Fibroblast of lung (primary cell): ENCODE data around the gene PTBP2. TPM values are rescaled to one million over a fixed set of nuclear protein-coding genes. Genes with fewer than 3 reads are reported as not detected.
A peak's percentile ranks its signal among the peaks of the same experiment; 100 is the strongest.

Experiments used
- DNase-seq, 2 donors: peaks; one replicate each; pipeline versions ENCODE4 v3.0.0 to v3.0.0-alpha.2; 2010; ENCODE audit warnings: low read depth in 2 of 2
- H2AFZ ChIP-seq: 2 replicates; pipeline ENCODE4 v1.5.1; 2012; ENCODE audit warnings: low read length, control low read depth, inconsistent platforms
- H3K27ac ChIP-seq: 2 replicates; pipeline ENCODE4 v1.5.1; 2011; ENCODE audit warnings: low read length, control low read depth; ENCODE audit not compliant: insufficient read depth
- H3K27me3 ChIP-seq: 2 replicates; pipeline ENCODE4 v1.5.1; 2011; ENCODE audit warnings: mild to moderate bottlenecking, low read length; ENCODE audit not compliant: control insufficient read depth, insufficient read depth
- H3K36me3 ChIP-seq: 2 replicates; pipeline ENCODE4 v1.5.1; 2011; ENCODE audit warnings: low read length; ENCODE audit not compliant: control insufficient read depth, insufficient read depth
- H3K4me1 ChIP-seq: 2 replicates; pipeline ENCODE4 v1.5.1; 2011; ENCODE audit warnings: low read length; ENCODE audit not compliant: control insufficient read depth, insufficient read depth; ENCODE audit errors: extremely low read depth
- H3K4me2 ChIP-seq: 2 replicates; pipeline ENCODE4 v1.5.1; 2011; ENCODE audit warnings: low read length, control low read depth; ENCODE audit not compliant: insufficient read depth; ENCODE audit errors: extremely low read depth
- H3K4me3 ChIP-seq, 4 experiments: fragments of 200-600 bp in 1 of 4; sonication (generic) in 1 of 4; replicated peaks in 1 of 4; 2 replicates each; pipeline ENCODE4 v1.5.1; 2011 to 2016; ENCODE audit warnings: low read length in 4 of 4, low read depth in 3 of 4, mild to moderate bottlenecking in 3 of 4, control low read depth in 2 of 4, inconsistent platforms in 1 of 4, mixed read lengths in 1 of 4; ENCODE audit not compliant: insufficient read depth in 1 of 4; ENCODE audit errors: control extremely low read depth in 1 of 4
- H3K79me2 ChIP-seq: 2 replicates; pipeline ENCODE4 v1.5.1; 2012; ENCODE audit warnings: mild to moderate bottlenecking, low read length, inconsistent platforms; ENCODE audit not compliant: control insufficient read depth, insufficient read depth
- H3K9ac ChIP-seq: 2 replicates; pipeline ENCODE4 v1.5.1; 2011; ENCODE audit warnings: mild to moderate bottlenecking, low read length, control low read depth; ENCODE audit not compliant: insufficient read depth
- H3K9me3 ChIP-seq: 2 replicates; pipeline ENCODE4 v1.5.1; 2012; ENCODE audit warnings: low read depth, low read length; ENCODE audit not compliant: control insufficient read depth, insufficient read depth
- H4K20me1 ChIP-seq: 2 replicates; pipeline ENCODE4 v1.5.1; 2011; ENCODE audit warnings: low read length; ENCODE audit not compliant: control insufficient read depth, insufficient read depth; ENCODE audit errors: extremely low read depth
- EZH2 ChIP-seq: IDR thresholded peaks from 2 replicates; pipeline ENCODE4 v1.5.1; 2012; ENCODE audit warnings: low read length, control low read depth, mild to moderate bottlenecking; ENCODE audit errors: missing control alignments
- polyA plus RNA-seq, 2 donors: library from polyadenylated mRNA; depleted of rRNA in 1 of 2; stranded (reverse) in 1 of 2; unstranded in 1 of 2; fragments of >200 nt; gene quantifications; 2 replicates each; pipeline ENCODE4 v1.2.1, GENCODE V29; 2011 to 2012; ENCODE audit warnings: missing spikeins in 1 of 2
- total RNA-seq: library from RNA; depleted of rRNA; stranded (reverse); fragments of >200 nt; gene quantifications from 2 replicates; pipeline ENCODE4 v1.2.1, GENCODE V29; 2014
- TF ChIP-seq, protein P1 (sequence below), 2 donors: IDR thresholded peaks in 1 of 2; conservative IDR thresholded peaks in 1 of 2; 1 replicate in 1 of 2; 2 replicates in 1 of 2; pipeline ENCODE4 v1.5.1; 2011 to 2012; ENCODE audit warnings: low read length in 2 of 2, control low read depth in 1 of 2, inconsistent platforms in 1 of 2, low read depth in 1 of 2, mild to moderate bottlenecking in 1 of 2

Gene PTBP2
- total and polyA plus RNA-seq, 2 donors (not counting 1 experiment from before 2014, with no cell fraction given) = 19.7 to 24.6 TPM

DNA sequence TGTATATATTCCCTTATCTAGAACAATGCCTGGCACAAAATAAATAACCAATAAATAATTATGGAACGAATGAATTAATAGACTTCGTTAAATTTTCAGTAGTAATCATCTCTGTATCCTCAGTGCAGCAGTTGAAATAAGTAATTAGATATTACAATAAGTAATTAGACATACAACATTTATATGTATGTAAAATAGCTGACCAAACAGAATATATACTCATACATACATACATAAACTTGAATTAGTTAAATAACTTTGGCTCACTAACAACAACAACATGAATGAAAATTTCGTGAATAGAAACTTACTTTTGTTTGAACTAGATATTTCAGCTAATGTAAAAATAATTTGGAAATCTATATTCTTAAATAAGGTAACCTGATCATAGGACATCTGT lies 14.6 kb upstream of the PTBP2 start:
- Histone ChIP-seq H4K20me1 (no peaks in the 10 kb centered on the region), H3K27me3 (no peaks in the 10 kb centered on the region), H3K27ac (no peak overlapping the region), H3K4me3 (no peak overlapping the region), H3K9me3 (no peaks in the 10 kb centered on the region), H3K9ac (no peak overlapping the region), H3K36me3 (no peaks in the 10 kb centered on the region), H2AFZ (no peak overlapping the region), H3K79me2 (no peaks in the 10 kb centered on the region), H3K4me1 (peaks cover 2% of the 10 kb centered on the region), H3K4me2 (no peak overlapping the region)
- TF ChIP-seq EZH2 = no peak
- TF ChIP-seq, protein P1, sequence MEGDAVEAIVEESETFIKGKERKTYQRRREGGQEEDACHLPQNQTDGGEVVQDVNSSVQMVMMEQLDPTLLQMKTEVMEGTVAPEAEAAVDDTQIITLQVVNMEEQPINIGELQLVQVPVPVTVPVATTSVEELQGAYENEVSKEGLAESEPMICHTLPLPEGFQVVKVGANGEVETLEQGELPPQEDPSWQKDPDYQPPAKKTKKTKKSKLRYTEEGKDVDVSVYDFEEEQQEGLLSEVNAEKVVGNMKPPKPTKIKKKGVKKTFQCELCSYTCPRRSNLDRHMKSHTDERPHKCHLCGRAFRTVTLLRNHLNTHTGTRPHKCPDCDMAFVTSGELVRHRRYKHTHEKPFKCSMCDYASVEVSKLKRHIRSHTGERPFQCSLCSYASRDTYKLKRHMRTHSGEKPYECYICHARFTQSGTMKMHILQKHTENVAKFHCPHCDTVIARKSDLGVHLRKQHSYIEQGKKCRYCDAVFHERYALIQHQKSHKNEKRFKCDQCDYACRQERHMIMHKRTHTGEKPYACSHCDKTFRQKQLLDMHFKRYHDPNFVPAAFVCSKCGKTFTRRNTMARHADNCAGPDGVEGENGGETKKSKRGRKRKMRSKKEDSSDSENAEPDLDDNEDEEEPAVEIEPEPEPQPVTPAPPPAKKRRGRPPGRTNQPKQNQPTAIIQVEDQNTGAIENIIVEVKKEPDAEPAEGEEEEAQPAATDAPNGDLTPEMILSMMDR (conservative IDR thresholded peaks at IDR 0.05 in 1 of 2, IDR thresholded peaks at IDR 0.05 in 1 of 2; ENCODE audit: low read depth in 1 of 2, low read length in 2 of 2) = no peak
- DNase-seq = no peak

DNA sequence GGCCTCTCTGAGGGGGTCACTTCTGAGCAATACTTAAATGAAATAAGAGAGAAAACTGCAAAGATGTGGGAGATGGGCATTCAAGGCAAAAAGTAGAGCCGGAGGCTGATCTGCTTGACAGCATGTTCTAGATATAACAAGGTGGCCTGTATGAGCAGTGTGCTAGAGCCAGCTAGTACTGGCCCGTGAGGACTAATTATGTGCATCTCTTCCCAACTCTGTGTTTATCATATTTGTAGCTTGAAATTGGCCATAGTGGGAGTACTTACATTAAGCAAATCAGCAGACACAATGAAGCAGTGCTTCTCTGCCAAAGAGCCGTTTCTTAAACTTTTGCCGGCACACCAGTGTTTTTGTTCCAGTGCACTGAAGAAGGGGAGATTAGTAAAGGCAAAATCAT lies 13.1 kb upstream of the PTBP2 start:
- H3K27me3 ChIP-seq = no peaks in the 10 kb centered on the region
- TF ChIP-seq, protein P1 (conservative IDR thresholded peaks at IDR 0.05 in 1 of 2, IDR thresholded peaks at IDR 0.05 in 1 of 2; ENCODE audit: low read depth in 1 of 2, low read length in 2 of 2) = no peak
- TF ChIP-seq EZH2 = no peak

DNA sequence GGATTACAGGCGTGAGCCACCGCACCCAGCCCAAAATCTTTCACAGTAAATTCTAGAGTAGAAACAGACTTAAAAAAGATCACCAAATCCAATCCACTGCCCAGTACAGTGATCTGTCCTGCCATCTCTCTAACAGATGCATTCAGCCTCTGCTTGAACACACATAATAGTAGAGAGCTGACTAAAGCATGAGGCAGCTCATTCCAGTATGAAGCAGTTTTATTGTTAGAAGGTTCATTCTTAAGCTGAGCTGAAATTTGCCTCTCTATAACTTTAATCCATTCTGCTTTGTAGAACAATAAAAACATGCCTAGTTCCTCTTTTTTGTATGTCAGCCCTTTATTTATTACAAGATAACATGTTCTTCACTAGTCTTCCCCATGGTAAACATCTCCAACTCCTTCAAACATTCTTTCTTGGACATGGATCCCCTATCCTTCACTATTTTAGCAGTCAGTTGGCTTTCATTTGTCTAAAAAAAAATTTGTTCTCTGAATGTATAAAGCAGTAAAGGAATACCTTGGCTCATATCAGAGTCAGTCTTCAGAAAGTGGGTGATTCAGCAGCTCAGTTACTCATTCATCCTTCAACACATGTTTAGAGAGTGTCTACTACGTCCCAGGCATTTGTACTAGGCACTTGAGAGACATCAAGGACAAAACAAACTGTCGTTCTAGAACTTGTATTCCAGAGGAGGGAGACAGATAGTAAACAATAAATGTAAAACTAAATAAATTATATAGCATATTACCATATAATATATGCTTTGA lies 10.7 kb upstream of the PTBP2 start:
- Histone ChIP-seq H3K79me2 (no peaks in the 10 kb centered on the region), H3K4me2 (no peak overlapping the region), H3K9ac (no peak overlapping the region), H3K9me3 (no peaks in the 10 kb centered on the region), H3K27me3 (no peaks in the 10 kb centered on the region), H3K27ac (no peak overlapping the region), H4K20me1 (no peaks in the 10 kb centered on the region), H3K4me1 (no peaks in the 10 kb centered on the region), H2AFZ (no peak overlapping the region), H3K36me3 (no peaks in the 10 kb centered on the region), H3K4me3 (no peak overlapping the region)
- DNase-seq = peak; percentile 33 to 74
- TF ChIP-seq, protein P1 (conservative IDR thresholded peaks at IDR 0.05 in 1 of 2, IDR thresholded peaks at IDR 0.05 in 1 of 2; ENCODE audit: low read depth in 1 of 2, low read length in 2 of 2) = no peak
- TF ChIP-seq EZH2 = no peak

More for the DNA sequence above, 13.1 kb upstream of the PTBP2 start:
- DNase-seq = no peak
- no peaks in the 10 kb centered on the region for H3K9me3 ChIP-seq
- no peak overlapping the region for H3K9ac ChIP-seq
- no peaks in the 10 kb centered on the region for H3K79me2 ChIP-seq
- no peak overlapping the region for H2AFZ ChIP-seq
- peaks cover 1% of the 10 kb centered on the region for H3K4me1 ChIP-seq
- H3K36me3 ChIP-seq = no peaks in the 10 kb centered on the region
- no peak overlapping the region for H3K4me2 ChIP-seq
- no peak overlapping the region for H3K4me3 ChIP-seq
- H3K27ac ChIP-seq = no peak overlapping the region
- H4K20me1 ChIP-seq = no peaks in the 10 kb centered on the region
